IMR-90 (cell line): ENCODE results near the gene TMEM135. TPM values are rescaled to one million over a fixed set of nuclear protein-coding genes. Genes with fewer than 3 reads are reported as not detected.

Experiments used
- ATAC-seq: fragments of 200-7000 bp; cut with Tn5 transposase; 2 replicates; pipeline ENCODE4 v1.9.1; 2020; ENCODE audit warnings: low read depth, mild to moderate bottlenecking, moderate library complexity
- BruUV-seq: library from RNA; stranded (reverse); fragments of 400-500 nt; replicated peaks from 2 replicates; lab custom pipeline; 2021; lab: Mats Ljungman, UMichigan
- CTCF ChIA-PET: fragments of 300-600 bp; formaldehyde crosslinking; extraction: SDS; loops from one replicate; lab custom pipeline; 2021; ENCODE audit warnings: antibody characterized with exemption; lab: Yijun Ruan, JAX
- POLR2A ChIA-PET: fragments of 300-600 bp; sonication (Branson Sonifier 250); formaldehyde crosslinking; loops from one replicate; lab custom pipeline; 2022; ENCODE audit warnings: antibody characterized with exemption; ENCODE audit not compliant: unreplicated experiment; lab: Charles Lee
- DNase-seq: peaks from one replicate; pipeline ENCODE4 v3.0.0; 2013
- H2AFZ ChIP-seq: replicated peaks from 2 replicates; pipeline ENCODE3; 2013; ENCODE audit warnings: low read length, mild to moderate bottlenecking; ENCODE audit not compliant: poor library complexity
- H2AK5ac ChIP-seq: 2 replicates; pipeline ENCODE4 v1.6.1; 2013; ENCODE audit warnings: low read depth, low read length, inconsistent platforms
- H2AK9ac ChIP-seq: replicated peaks from 2 replicates; pipeline ENCODE3; 2013; ENCODE audit warnings: mild to moderate bottlenecking, low read depth, low read length, moderate library complexity; ENCODE audit not compliant: poor library complexity
- H2BK120ac ChIP-seq: 2 replicates; pipeline ENCODE4 v1.6.1; 2013; ENCODE audit warnings: low read depth, low read length, inconsistent platforms
- H2BK15ac ChIP-seq: 3 replicates; pipeline ENCODE4 v1.6.1; 2013; ENCODE audit warnings: low read depth, low read length, inconsistent platforms
- H2BK20ac ChIP-seq: 2 replicates; pipeline ENCODE4 v1.6.1; 2013; ENCODE audit warnings: low read depth, mild to moderate bottlenecking, inconsistent platforms, low read length, moderate library complexity
- H2BK5ac ChIP-seq: 2 replicates; pipeline ENCODE4 v1.6.1; 2013; ENCODE audit warnings: mild to moderate bottlenecking, low read depth, low read length, inconsistent platforms; ENCODE audit not compliant: poor library complexity, severe bottlenecking
- H3K14ac ChIP-seq: replicated peaks from 2 replicates; pipeline ENCODE4 v1.6.1; 2013; ENCODE audit warnings: low read depth, low read length, inconsistent platforms
- H3K18ac ChIP-seq: 2 replicates; pipeline ENCODE4 v1.6.1; 2013; ENCODE audit warnings: low read depth, low read length, control low read depth
- H3K23ac ChIP-seq: 2 replicates; pipeline ENCODE4 v1.6.1; 2013; ENCODE audit warnings: low read depth, low read length, inconsistent platforms
- H3K27ac ChIP-seq: 2 replicates; pipeline ENCODE4 v1.5.1; 2013; ENCODE audit warnings: mild to moderate bottlenecking, control low read depth, low read length; ENCODE audit not compliant: insufficient read depth
- H3K27me3 ChIP-seq: 2 replicates; pipeline ENCODE4 v1.6.1; 2013; ENCODE audit warnings: low read length; ENCODE audit not compliant: control insufficient read depth, insufficient read depth
- H3K36me3 ChIP-seq: 2 replicates; pipeline ENCODE4 v1.6.1; 2013; ENCODE audit warnings: low read length, mixed read lengths; ENCODE audit not compliant: control insufficient read depth, insufficient read depth
- H3K4ac ChIP-seq: 2 replicates; pipeline ENCODE4 v1.6.1; 2013; ENCODE audit warnings: low read depth, low read length, inconsistent platforms
- H3K4me1 ChIP-seq: 2 replicates; pipeline ENCODE4 v1.6.1; 2013; ENCODE audit warnings: low read length, mixed read lengths; ENCODE audit not compliant: control insufficient read depth, insufficient read depth
- H3K4me2 ChIP-seq: 2 replicates; pipeline ENCODE4 v1.6.1; 2013; ENCODE audit warnings: low read depth, mild to moderate bottlenecking, control low read depth, low read length, moderate library complexity
- H3K4me3 ChIP-seq: 2 replicates; pipeline ENCODE4 v1.5.1; 2013; ENCODE audit warnings: low read depth, mild to moderate bottlenecking, control low read depth, low read length, moderate library complexity; ENCODE audit not compliant: insufficient read depth
- H3K56ac ChIP-seq: 2 replicates; pipeline ENCODE4 v1.6.1; 2013; ENCODE audit warnings: low read length, inconsistent platforms; ENCODE audit not compliant: insufficient read depth; ENCODE audit errors: extremely low read depth
- H3K79me1 ChIP-seq, 2 experiments: 2 replicates each; pipeline ENCODE4 v1.6.1; 2013; ENCODE audit warnings: low read length in 2 of 2, inconsistent platforms in 1 of 2, low read depth in 1 of 2
- H3K9ac ChIP-seq: 2 replicates; pipeline ENCODE4 v1.6.1; 2013; ENCODE audit warnings: low read depth, low read length, control low read depth
- H3K9me1 ChIP-seq: 2 replicates; pipeline ENCODE4 v1.6.1; 2013; ENCODE audit warnings: low read length, inconsistent platforms; ENCODE audit not compliant: insufficient read depth
- H3K9me3 ChIP-seq: 2 replicates; pipeline ENCODE4 v1.6.1; 2013; ENCODE audit warnings: low read length; ENCODE audit not compliant: control insufficient read depth, insufficient read depth
- H4K20me1 ChIP-seq: 2 replicates; pipeline ENCODE4 v1.6.1; 2013; ENCODE audit warnings: low read length, inconsistent platforms; ENCODE audit not compliant: insufficient read depth
- H4K5ac ChIP-seq: 2 replicates; pipeline ENCODE4 v1.6.1; 2013; ENCODE audit warnings: mild to moderate bottlenecking, low read depth, low read length, control low read depth
- H4K8ac ChIP-seq, 2 experiments: 2 replicates each; pipeline ENCODE4 v1.6.1; 2013; ENCODE audit warnings: low read depth in 2 of 2, low read length in 2 of 2, control low read depth in 1 of 2, inconsistent platforms in 1 of 2
- H4K91ac ChIP-seq: 2 replicates; pipeline ENCODE4 v1.6.1; 2013; ENCODE audit warnings: low read depth, low read length, inconsistent platforms; ENCODE audit not compliant: insufficient read depth
- BHLHE40 ChIP-seq: fragments of 150-350 bp; IDR thresholded peaks from 2 replicates; pipeline ENCODE4 v1.6.1; 2016; ENCODE audit warnings: mild to moderate bottlenecking, low read depth, low read length
- CEBPB ChIP-seq: IDR thresholded peaks from 2 replicates; pipeline ENCODE4 v1.6.1; 2012; ENCODE audit warnings: low read depth, low read length, improper control_type of control experiment
- CHD1 ChIP-seq: IDR thresholded peaks from 2 replicates; pipeline ENCODE4 v1.6.1; 2012; ENCODE audit warnings: low read depth, low read length, improper control_type of control experiment
- FOS ChIP-seq: fragments of 150-350 bp; IDR thresholded peaks from 2 replicates; pipeline ENCODE4 v1.6.1; 2016; ENCODE audit warnings: low read depth, low read length
- MAFK ChIP-seq: IDR thresholded peaks from 2 replicates; pipeline ENCODE4 v1.6.1; 2012; ENCODE audit warnings: low read depth, low read length, improper control_type of control experiment
- MAZ ChIP-seq: IDR thresholded peaks from 2 replicates; pipeline ENCODE4 v1.6.1; 2012; ENCODE audit warnings: low read depth, mild to moderate bottlenecking, low read length, improper control_type of control experiment, moderate library complexity, borderline replicate concordance
- NFE2L2 ChIP-seq: fragments of 150-350 bp; IDR thresholded peaks from 2 replicates; pipeline ENCODE4 v1.6.1; 2016; ENCODE audit warnings: low read depth, mild to moderate bottlenecking, low read length
- POLR2A ChIP-seq: IDR thresholded peaks from 2 replicates; pipeline ENCODE4 v1.6.1; 2012; ENCODE audit warnings: mild to moderate bottlenecking, low read depth, low read length
- RAD21 ChIP-seq: IDR thresholded peaks from 2 replicates; pipeline ENCODE4 v1.6.1; 2012; ENCODE audit warnings: low read length, improper control_type of control experiment
- RCOR1 ChIP-seq: IDR thresholded peaks from 2 replicates; pipeline ENCODE4 v1.6.1; 2012; ENCODE audit warnings: mild to moderate bottlenecking, low read length, improper control_type of control experiment; ENCODE audit not compliant: insufficient replicate concordance
- RFX5 ChIP-seq: IDR thresholded peaks from 2 replicates; pipeline ENCODE4 v1.8.0; 2012; ENCODE audit warnings: low read depth, mild to moderate bottlenecking, low read length, moderate library complexity
- SMC3 ChIP-seq: fragments of 150-350 bp; IDR thresholded peaks from 2 replicates; pipeline ENCODE4 v1.6.1; 2016; ENCODE audit warnings: low read depth, mild to moderate bottlenecking, antibody characterized with exemption, low read length, moderate library complexity
- WGBS, 2 experiments: methylation state at CpG; one replicate each; pipeline versions ENCODE4 v1.1.5 to v1.1.7; 2013; ENCODE audit warnings: missing lambda C conversion rate in 2 of 2; ENCODE audit not compliant: insufficient read length in 1 of 2; ENCODE audit errors: extremely low coverage in 2 of 2; 5-methylcytosine and 5-hydroxymethylcytosine counted together
- dilution Hi-C: fragments of 300-500 bp; cut with HindIII; formaldehyde crosslinking; loops from one replicate; pipeline ENCODE4 v1.14.3; 2018; ENCODE audit warnings: low sequenced_read_pairs; ENCODE audit not compliant: unreplicated experiment
- in situ Hi-C: fragments of 300-500 bp; cut with MboI; formaldehyde crosslinking; loops from 3 replicates; pipeline ENCODE4 v1.14.3; 2019; ENCODE audit warnings: low sequenced_read_pairs, inconsistent platforms, mixed read lengths
- intact Hi-C: fragments of 100-400 bp; cut with micrococcal nuclease; formaldehyde crosslinking; loops from 2 replicates; pipeline ENCODE4 v1.10.0; 2022
- polyA plus RNA-seq, 3 experiments: library from polyadenylated mRNA; depleted of rRNA; stranded (reverse); fragments of >200 nt; gene quantifications; 2 replicates each; pipeline ENCODE4 v1.2.3, GENCODE V29; 2012; ENCODE audit warnings: low replicate concordance in 1 of 3
- total RNA-seq: library from RNA; depleted of rRNA; stranded (reverse); fragments of >200 nt; gene quantifications from 2 replicates; pipeline ENCODE4 v1.2.3, GENCODE V29; 2012
- TF ChIP-seq, protein P1 (sequence below): fragments of 150-350 bp; IDR thresholded peaks from 2 replicates; pipeline ENCODE4 v1.6.1; 2017; ENCODE audit warnings: mild to moderate bottlenecking, antibody characterized with exemption, low read length, low read depth
- TF ChIP-seq, protein P2 (sequence below): fragments of 150-350 bp; IDR thresholded peaks from 2 replicates; pipeline ENCODE4 v1.6.1; 2016; ENCODE audit warnings: low read depth, mild to moderate bottlenecking, low read length, moderate library complexity, borderline replicate concordance
- TF ChIP-seq, protein P3 (sequence below): conservative IDR thresholded peaks from 2 replicates; pipeline ENCODE4 v1.5.1; 2012; ENCODE audit warnings: mild to moderate bottlenecking, low read depth, low read length, improper control_type of control experiment

The TMEM135 gene
- total and polyA plus RNA-seq, 2 of the 4 experiments (the other 2 are of a cell fraction), result 3.9 to 5.9 TPM

DNA sequence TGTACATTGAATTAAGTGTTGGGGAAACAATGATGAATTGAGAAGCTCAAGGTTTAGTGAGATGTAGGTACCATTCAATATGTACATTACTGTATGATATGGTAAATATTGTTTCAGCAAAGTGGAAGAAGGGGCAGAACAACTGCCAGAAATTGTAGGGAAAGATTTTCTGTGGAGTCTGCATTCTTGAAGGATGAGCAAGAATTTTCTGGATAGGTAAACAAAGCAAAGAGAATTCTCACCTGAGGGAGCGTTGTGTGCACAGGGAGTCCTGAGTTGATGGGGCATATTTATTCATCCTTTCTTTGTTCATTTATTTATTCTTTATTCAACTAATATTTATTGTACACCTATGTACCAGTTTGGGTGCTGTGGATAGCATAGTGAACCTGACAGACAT is 83.2 kb downstream of the TMEM135 start:
- no peaks in the 10 kb centered on the region for H3K27me3 ChIP-seq
- no peaks in the 10 kb centered on the region for H3K4me1 ChIP-seq
- no peak overlapping the region for H3K4me2 ChIP-seq
- H3K27ac ChIP-seq, result no peak overlapping the region
- ChIA-PET POLR2A (no interaction called here), CTCF (interaction anchor here (0.6 to 0.8 kb wide), 2 partner anchors 14 to 142 kb away, joined by 3 read pairs; no protein-coding TSS in a partner anchor)
- H4K8ac ChIP-seq, result no peak overlapping the region
- H2BK20ac ChIP-seq, result no peak overlapping the region
- no peak overlapping the region for H3K14ac ChIP-seq
- H3K4me3 ChIP-seq, result no peak overlapping the region
- H3K4ac ChIP-seq, result no peak overlapping the region
- no peaks in the 10 kb centered on the region for H3K36me3 ChIP-seq
- no peaks in the 10 kb centered on the region for H4K20me1 ChIP-seq
- no peak for ATAC-seq
- H2BK120ac ChIP-seq, result no peak overlapping the region
- H3K9me1 ChIP-seq, result peaks cover 3% of the 10 kb centered on the region; the same call in 1 of the 2 replicates
- TF ChIP-seq RCOR1 (no peak), SMC3 (no peak), CHD1 (no peak), MAFK (no peak), BHLHE40 (no peak), NFE2L2 (no peak), POLR2A (no peak), FOS (no peak), RFX5 (no peak), MAZ (no peak), RAD21 (no peak), CEBPB (no peak)
- TF ChIP-seq, protein P1, sequence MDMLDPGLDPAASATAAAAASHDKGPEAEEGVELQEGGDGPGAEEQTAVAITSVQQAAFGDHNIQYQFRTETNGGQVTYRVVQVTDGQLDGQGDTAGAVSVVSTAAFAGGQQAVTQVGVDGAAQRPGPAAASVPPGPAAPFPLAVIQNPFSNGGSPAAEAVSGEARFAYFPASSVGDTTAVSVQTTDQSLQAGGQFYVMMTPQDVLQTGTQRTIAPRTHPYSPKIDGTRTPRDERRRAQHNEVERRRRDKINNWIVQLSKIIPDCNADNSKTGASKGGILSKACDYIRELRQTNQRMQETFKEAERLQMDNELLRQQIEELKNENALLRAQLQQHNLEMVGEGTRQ, result no peak
- TF ChIP-seq, protein P2, sequence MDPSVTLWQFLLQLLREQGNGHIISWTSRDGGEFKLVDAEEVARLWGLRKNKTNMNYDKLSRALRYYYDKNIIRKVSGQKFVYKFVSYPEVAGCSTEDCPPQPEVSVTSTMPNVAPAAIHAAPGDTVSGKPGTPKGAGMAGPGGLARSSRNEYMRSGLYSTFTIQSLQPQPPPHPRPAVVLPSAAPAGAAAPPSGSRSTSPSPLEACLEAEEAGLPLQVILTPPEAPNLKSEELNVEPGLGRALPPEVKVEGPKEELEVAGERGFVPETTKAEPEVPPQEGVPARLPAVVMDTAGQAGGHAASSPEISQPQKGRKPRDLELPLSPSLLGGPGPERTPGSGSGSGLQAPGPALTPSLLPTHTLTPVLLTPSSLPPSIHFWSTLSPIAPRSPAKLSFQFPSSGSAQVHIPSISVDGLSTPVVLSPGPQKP, result no peak
- TF ChIP-seq, protein P3, sequence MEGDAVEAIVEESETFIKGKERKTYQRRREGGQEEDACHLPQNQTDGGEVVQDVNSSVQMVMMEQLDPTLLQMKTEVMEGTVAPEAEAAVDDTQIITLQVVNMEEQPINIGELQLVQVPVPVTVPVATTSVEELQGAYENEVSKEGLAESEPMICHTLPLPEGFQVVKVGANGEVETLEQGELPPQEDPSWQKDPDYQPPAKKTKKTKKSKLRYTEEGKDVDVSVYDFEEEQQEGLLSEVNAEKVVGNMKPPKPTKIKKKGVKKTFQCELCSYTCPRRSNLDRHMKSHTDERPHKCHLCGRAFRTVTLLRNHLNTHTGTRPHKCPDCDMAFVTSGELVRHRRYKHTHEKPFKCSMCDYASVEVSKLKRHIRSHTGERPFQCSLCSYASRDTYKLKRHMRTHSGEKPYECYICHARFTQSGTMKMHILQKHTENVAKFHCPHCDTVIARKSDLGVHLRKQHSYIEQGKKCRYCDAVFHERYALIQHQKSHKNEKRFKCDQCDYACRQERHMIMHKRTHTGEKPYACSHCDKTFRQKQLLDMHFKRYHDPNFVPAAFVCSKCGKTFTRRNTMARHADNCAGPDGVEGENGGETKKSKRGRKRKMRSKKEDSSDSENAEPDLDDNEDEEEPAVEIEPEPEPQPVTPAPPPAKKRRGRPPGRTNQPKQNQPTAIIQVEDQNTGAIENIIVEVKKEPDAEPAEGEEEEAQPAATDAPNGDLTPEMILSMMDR, result no peak
- no peak overlapping the region for H2AFZ ChIP-seq
- H3K9me3 ChIP-seq, result no peaks in the 10 kb centered on the region
- dilution Hi-C loops (no loop called here), intact Hi-C loops (no loop called here), in situ Hi-C loops (no loop called here)
- WGBS, 2 experiments, result no CpG with 5 or more reads among the region's 1 CpG
- H3K79me1 ChIP-seq, result no peaks in the 10 kb centered on the region
- H3K18ac ChIP-seq, result no peak overlapping the region
- no peak overlapping the region for H2AK5ac ChIP-seq
- no peak overlapping the region for H2AK9ac ChIP-seq
- H3K56ac ChIP-seq, result no peak overlapping the region; the same call in 1 of the 2 replicates
- H4K91ac ChIP-seq, result no peak overlapping the region
- DNase-seq, result no peak
- no peak overlapping the region for H2BK15ac ChIP-seq
- BruUV-seq, result no TSS peak
- no peak overlapping the region for H2BK5ac ChIP-seq
- no peak overlapping the region for H4K5ac ChIP-seq
- no peak overlapping the region for H3K9ac ChIP-seq
- no peak overlapping the region for H3K23ac ChIP-seq
